Panc1 (cell line): ENCODE results near the gene ANK3. TPM values are rescaled to one million over a fixed set of nuclear protein-coding genes. Genes with fewer than 3 reads are reported as not detected.

Source experiments
- ATAC-seq: fragments of 200-7000 bp; cut with Tn5 transposase; 2 replicates; pipeline ENCODE4 v1.9.1; 2020; ENCODE audit warnings: mild to moderate bottlenecking, moderate library complexity
- BruUV-seq: library from RNA; stranded (reverse); fragments of 400-500 nt; replicated peaks from 2 replicates; lab custom pipeline; 2021; lab: Mats Ljungman, UMichigan
- CTCF ChIA-PET: fragments of 300-600 bp; sonication (Branson Sonifier 250); formaldehyde crosslinking; loops from one replicate; lab custom pipeline; 2022; ENCODE audit warnings: antibody characterized with exemption; lab: Charles Lee
- POLR2A ChIA-PET: fragments of 300-600 bp; sonication (Branson Sonifier 250); formaldehyde crosslinking; loops from one replicate; lab custom pipeline; 2022; ENCODE audit warnings: antibody characterized with exemption; lab: Charles Lee
- DNase-seq: peaks from one replicate; pipeline ENCODE4 v3.0.0-alpha.2; 2010; ENCODE audit warnings: low read depth, low spot score
- H3K27ac ChIP-seq: 2 replicates; pipeline ENCODE4 v1.5.1; 2011; ENCODE audit warnings: mild to moderate bottlenecking, low read length, inconsistent platforms
- H3K27me3 ChIP-seq: fragments of 200-500 bp; sonication (Bioruptor generic); 2 replicates; pipeline ENCODE4 v1.6.0; 2014; ENCODE audit warnings: low read length, inconsistent platforms; ENCODE audit not compliant: control insufficient read depth, insufficient read depth
- H3K36me3 ChIP-seq: fragments of 200-500 bp; sonication (Bioruptor generic); 2 replicates; pipeline ENCODE4 v1.5.1; 2014; ENCODE audit warnings: inconsistent platforms, mild to moderate bottlenecking, low read length, moderate library complexity; ENCODE audit not compliant: control insufficient read depth, insufficient read depth
- H3K4me1 ChIP-seq: 2 replicates; pipeline ENCODE4 v1.5.1; 2011; ENCODE audit warnings: inconsistent platforms, mild to moderate bottlenecking, low read length, moderate library complexity; ENCODE audit not compliant: control insufficient read depth, insufficient read depth
- H3K4me3 ChIP-seq, 2 experiments: 2 replicates each; pipeline ENCODE4 v1.5.1; 2011 to 2012; ENCODE audit warnings: low read depth in 2 of 2, low read length in 2 of 2, mild to moderate bottlenecking in 2 of 2, inconsistent platforms in 1 of 2, moderate library complexity in 1 of 2
- H3K9me3 ChIP-seq: fragments of 200-500 bp; sonication (Bioruptor generic); 2 replicates; pipeline ENCODE4 v1.5.1; 2014; ENCODE audit warnings: low read depth, mild to moderate bottlenecking, inconsistent platforms, low read length, moderate library complexity; ENCODE audit not compliant: control insufficient read depth, insufficient read depth
- POLR2AphosphoS5 ChIP-seq: IDR thresholded peaks from 2 replicates; pipeline ENCODE4 v1.6.1; 2012; ENCODE audit warnings: mild to moderate bottlenecking, low read depth, low read length, moderate library complexity
- SIN3A ChIP-seq: IDR thresholded peaks from 2 replicates; pipeline ENCODE4 v1.6.1; 2012; ENCODE audit warnings: low read depth, mild to moderate bottlenecking, low read length, moderate library complexity, borderline replicate concordance; ENCODE audit not compliant: insufficient read depth
- TCF7L2 ChIP-seq: IDR thresholded peaks from 2 replicates; pipeline ENCODE4 v1.6.1; 2011; ENCODE audit warnings: mild to moderate bottlenecking, low read depth, low read length, inconsistent platforms
- in situ Hi-C: cut with HindIII; loops from 2 replicates; pipeline ENCODE4 v1.10.0; 2016; ENCODE audit warnings: low sequenced_read_pairs, low pct_unique_long_range_greater_than_20kb
- intact Hi-C: fragments of 100-400 bp; cut with micrococcal nuclease; formaldehyde crosslinking; loops from one replicate; pipeline ENCODE4 v1.10.0; 2022; ENCODE audit not compliant: unreplicated experiment
- total RNA-seq: library from RNA; stranded (reverse); gene quantifications from one replicate; pipeline ENCODE4 v1.2.1, GENCODE V29; 2021; ENCODE audit not compliant: unreplicated experiment
- TF ChIP-seq, protein P1 (sequence below): fragments of 450-650 bp; IDR thresholded peaks from 2 replicates; pipeline ENCODE4 v1.5.1; 2017; ENCODE audit warnings: mild to moderate bottlenecking
- TF ChIP-seq, protein P2 (sequence below), 2 experiments: IDR thresholded peaks; 2 replicates each; pipeline ENCODE4 v1.6.1; 2011 to 2012; ENCODE audit warnings: low read depth in 2 of 2, control low read depth in 1 of 2, low read length in 1 of 2, mild to moderate bottlenecking in 1 of 2, moderate library complexity in 1 of 2; ENCODE audit not compliant: insufficient read depth in 1 of 2

ANK3 gene
- total RNA-seq, 1 experiment from 2014 or later: 2.5 TPM

DNA sequence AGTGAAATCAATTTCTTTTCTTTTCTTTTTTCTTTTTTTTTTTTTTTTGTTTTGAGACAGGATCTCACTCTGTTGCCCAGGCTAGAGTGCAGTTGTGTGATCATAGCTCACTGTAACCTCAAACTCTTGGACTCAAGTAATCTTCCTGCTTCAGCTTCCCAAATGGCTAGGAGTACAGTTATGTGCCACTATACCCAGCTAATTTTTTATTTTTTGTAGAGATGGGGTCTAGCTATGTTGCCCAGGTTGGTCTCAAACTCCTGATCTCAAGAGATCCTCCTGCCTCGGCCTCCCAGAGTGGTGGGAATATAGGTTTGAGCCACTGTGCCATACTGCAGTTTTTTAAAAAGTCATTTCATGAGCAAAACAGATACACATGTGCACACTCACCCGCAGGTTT is 79.8 kb downstream of the ANK3 start:
- no TSS peak for BruUV-seq
- intact Hi-C loops (no loop called here), in situ Hi-C loops (no loop called here)
- ATAC-seq (no peak), DNase-seq (no peak)
- no peaks in the 10 kb centered on the region for H3K27me3 ChIP-seq
- H3K4me3 ChIP-seq: no peak overlapping the region
- H3K9me3 ChIP-seq: no peaks in the 10 kb centered on the region
- TF ChIP-seq TCF7L2 (no peak), POLR2AphosphoS5 (no peak), SIN3A (no peak)
- TF ChIP-seq, protein P1, sequence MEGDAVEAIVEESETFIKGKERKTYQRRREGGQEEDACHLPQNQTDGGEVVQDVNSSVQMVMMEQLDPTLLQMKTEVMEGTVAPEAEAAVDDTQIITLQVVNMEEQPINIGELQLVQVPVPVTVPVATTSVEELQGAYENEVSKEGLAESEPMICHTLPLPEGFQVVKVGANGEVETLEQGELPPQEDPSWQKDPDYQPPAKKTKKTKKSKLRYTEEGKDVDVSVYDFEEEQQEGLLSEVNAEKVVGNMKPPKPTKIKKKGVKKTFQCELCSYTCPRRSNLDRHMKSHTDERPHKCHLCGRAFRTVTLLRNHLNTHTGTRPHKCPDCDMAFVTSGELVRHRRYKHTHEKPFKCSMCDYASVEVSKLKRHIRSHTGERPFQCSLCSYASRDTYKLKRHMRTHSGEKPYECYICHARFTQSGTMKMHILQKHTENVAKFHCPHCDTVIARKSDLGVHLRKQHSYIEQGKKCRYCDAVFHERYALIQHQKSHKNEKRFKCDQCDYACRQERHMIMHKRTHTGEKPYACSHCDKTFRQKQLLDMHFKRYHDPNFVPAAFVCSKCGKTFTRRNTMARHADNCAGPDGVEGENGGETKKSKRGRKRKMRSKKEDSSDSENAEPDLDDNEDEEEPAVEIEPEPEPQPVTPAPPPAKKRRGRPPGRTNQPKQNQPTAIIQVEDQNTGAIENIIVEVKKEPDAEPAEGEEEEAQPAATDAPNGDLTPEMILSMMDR: no peak
- TF ChIP-seq, protein P2, sequence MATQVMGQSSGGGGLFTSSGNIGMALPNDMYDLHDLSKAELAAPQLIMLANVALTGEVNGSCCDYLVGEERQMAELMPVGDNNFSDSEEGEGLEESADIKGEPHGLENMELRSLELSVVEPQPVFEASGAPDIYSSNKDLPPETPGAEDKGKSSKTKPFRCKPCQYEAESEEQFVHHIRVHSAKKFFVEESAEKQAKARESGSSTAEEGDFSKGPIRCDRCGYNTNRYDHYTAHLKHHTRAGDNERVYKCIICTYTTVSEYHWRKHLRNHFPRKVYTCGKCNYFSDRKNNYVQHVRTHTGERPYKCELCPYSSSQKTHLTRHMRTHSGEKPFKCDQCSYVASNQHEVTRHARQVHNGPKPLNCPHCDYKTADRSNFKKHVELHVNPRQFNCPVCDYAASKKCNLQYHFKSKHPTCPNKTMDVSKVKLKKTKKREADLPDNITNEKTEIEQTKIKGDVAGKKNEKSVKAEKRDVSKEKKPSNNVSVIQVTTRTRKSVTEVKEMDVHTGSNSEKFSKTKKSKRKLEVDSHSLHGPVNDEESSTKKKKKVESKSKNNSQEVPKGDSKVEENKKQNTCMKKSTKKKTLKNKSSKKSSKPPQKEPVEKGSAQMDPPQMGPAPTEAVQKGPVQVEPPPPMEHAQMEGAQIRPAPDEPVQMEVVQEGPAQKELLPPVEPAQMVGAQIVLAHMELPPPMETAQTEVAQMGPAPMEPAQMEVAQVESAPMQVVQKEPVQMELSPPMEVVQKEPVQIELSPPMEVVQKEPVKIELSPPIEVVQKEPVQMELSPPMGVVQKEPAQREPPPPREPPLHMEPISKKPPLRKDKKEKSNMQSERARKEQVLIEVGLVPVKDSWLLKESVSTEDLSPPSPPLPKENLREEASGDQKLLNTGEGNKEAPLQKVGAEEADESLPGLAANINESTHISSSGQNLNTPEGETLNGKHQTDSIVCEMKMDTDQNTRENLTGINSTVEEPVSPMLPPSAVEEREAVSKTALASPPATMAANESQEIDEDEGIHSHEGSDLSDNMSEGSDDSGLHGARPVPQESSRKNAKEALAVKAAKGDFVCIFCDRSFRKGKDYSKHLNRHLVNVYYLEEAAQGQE (IDR thresholded peaks at IDR 0.05; ENCODE audit: insufficient read depth in 1 of 2, low read depth in 2 of 2, low read length in 1 of 2): no peak
- ChIA-PET POLR2A (no interaction called here), CTCF (no interaction called here)
- no peaks in the 10 kb centered on the region for H3K4me1 ChIP-seq
- no peaks in the 10 kb centered on the region for H3K36me3 ChIP-seq
- no peak overlapping the region for H3K27ac ChIP-seq

DNA sequence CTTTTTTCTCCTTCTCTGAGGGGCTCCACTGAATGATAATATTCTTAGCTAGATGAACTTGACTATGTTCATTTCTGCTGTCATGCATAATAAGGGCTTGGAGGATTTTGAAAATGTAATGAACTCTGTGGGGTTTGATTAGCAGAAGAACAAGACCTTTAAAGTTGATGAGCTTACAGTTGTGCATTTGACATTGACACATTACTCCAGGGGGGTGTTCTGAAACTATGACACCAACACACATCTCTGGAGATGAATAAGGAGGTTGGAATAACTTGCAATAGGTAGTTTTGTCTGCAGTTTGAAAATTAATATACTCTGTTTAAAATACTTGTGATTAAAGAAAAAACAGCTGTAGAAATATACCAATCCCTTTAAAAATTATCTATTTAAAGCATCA is 80.3 kb downstream of the ANK3 start:
- ChIA-PET POLR2A (no interaction called here), CTCF (no interaction called here)
- DNase-seq (no peak), ATAC-seq (no peak)
- Histone ChIP-seq H3K4me3 (no peak overlapping the region), H3K27ac (no peak overlapping the region), H3K27me3 (no peaks in the 10 kb centered on the region), H3K36me3 (no peaks in the 10 kb centered on the region), H3K4me1 (no peaks in the 10 kb centered on the region), H3K9me3 (no peaks in the 10 kb centered on the region)
- TF ChIP-seq SIN3A (no peak), POLR2AphosphoS5 (no peak), TCF7L2 (no peak)
- TF ChIP-seq, protein P1: no peak
- TF ChIP-seq, protein P2 (IDR thresholded peaks at IDR 0.05; ENCODE audit: insufficient read depth in 1 of 2, low read depth in 2 of 2, low read length in 1 of 2): no peak
- in situ Hi-C loops: no loop called here
- no TSS peak for BruUV-seq
- intact Hi-C loops: no loop called here
